Mucosa of descending colon (tissue), 3 donors: ENCODE data around the gene TARBP1. TPM values are rescaled to one million over a fixed set of nuclear protein-coding genes. Genes with fewer than 3 reads are reported as not detected.
"Not testable (repeated sequence)": the region's sequence is repeated elsewhere in the genome, so short reads cannot be mapped to it uniquely, and the experiment has no call there.

ENCODE experiments used
- ATAC-seq: fragments of 200-7000 bp; cut with Tn5 transposase; one replicate; pipeline ENCODE4 v1.9.1; 2020; ENCODE audit warnings: mild to moderate bottlenecking, moderate library complexity
- DNase-seq, 3 donors: peaks; one replicate each; pipeline ENCODE4 v3.0.0-alpha.2; 2020
- H3K36me3 ChIP-seq: fragments of 200-600 bp; one replicate; pipeline ENCODE4 v1.8.0; 2021; ENCODE audit warnings: low read depth, mild to moderate bottlenecking
- H3K4me1 ChIP-seq: fragments of 200-600 bp; one replicate; pipeline ENCODE4 v1.8.0; 2021; ENCODE audit warnings: low read depth, mild to moderate bottlenecking
- H3K4me3 ChIP-seq: fragments of 200-600 bp; one replicate; pipeline ENCODE4 v1.8.0; 2021; ENCODE audit warnings: mild to moderate bottlenecking
- H3K9me3 ChIP-seq: fragments of 200-600 bp; one replicate; pipeline ENCODE4 v1.8.0; 2021; ENCODE audit warnings: mild to moderate bottlenecking
- intact Hi-C, 2 donors: fragments of 100-400 bp; cut with DNase I in 1 of 2; cut with micrococcal nuclease in 1 of 2; formaldehyde crosslinking; loops; one replicate each; pipeline versions ENCODE4 v1.11.0 to v1.11.1; 2022; cut with DNase I, micrococcal nuclease
- total RNA-seq, 3 donors: library from RNA; stranded (reverse); fragmentation: NEBNext Ultra II Directional in 2 of 3; extraction: Animal tissue kit (Norgen Biotek cat#: 25700) in 2 of 3; gene quantifications; one replicate each; pipeline versions ENCODE4 v1.2.1 to v1.2.4, GENCODE V29; 2021 to 2023
- TF ChIP-seq, protein P1 (sequence below): fragments of 200-600 bp; IDR thresholded peaks from one replicate; pipeline ENCODE4 v1.8.0; 2022; ENCODE audit warnings: antibody characterized with exemption, mild to moderate bottlenecking
- donor health status: DM: no; HTN: no; CAD: no; lungs with moderate emphysema.
- donor health status: DM: no; HTN: no; CAD: no.
- donor health status: DM: no; HTN: yes; CAD: no.

Gene TARBP1
- total RNA-seq, 3 donors from 2014 or later: 16.2 to 29.5 (median 23.5) TPM

DNA sequence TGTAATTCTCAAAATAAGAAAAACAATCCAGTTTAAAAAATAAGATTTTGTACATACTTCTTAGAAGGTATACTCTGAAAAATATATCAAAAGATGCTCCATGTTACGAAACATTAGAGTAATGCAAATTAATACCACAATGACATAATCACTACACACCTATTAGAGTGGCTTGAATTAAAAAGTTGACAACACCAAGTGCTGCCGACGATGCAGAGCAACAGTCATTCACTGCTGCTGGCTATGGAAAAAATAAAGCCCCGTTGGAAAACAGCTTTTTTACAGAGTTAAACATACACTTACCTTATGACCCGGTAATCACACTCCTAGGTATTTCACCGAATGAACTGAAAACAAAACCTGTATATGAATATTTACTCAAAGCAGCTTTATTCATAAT is 90.9 kb downstream of the TARBP1 start:
- intact Hi-C loops: no loop called here
- TF ChIP-seq, protein P1, sequence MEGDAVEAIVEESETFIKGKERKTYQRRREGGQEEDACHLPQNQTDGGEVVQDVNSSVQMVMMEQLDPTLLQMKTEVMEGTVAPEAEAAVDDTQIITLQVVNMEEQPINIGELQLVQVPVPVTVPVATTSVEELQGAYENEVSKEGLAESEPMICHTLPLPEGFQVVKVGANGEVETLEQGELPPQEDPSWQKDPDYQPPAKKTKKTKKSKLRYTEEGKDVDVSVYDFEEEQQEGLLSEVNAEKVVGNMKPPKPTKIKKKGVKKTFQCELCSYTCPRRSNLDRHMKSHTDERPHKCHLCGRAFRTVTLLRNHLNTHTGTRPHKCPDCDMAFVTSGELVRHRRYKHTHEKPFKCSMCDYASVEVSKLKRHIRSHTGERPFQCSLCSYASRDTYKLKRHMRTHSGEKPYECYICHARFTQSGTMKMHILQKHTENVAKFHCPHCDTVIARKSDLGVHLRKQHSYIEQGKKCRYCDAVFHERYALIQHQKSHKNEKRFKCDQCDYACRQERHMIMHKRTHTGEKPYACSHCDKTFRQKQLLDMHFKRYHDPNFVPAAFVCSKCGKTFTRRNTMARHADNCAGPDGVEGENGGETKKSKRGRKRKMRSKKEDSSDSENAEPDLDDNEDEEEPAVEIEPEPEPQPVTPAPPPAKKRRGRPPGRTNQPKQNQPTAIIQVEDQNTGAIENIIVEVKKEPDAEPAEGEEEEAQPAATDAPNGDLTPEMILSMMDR: no peak
- no peak for DNase-seq
- no peak for ATAC-seq
- Histone ChIP-seq H3K4me1 (no peaks in the 10 kb centered on the region), H3K36me3 (no peaks in the 10 kb centered on the region), H3K9me3 (no peaks in the 10 kb centered on the region), H3K4me3 (no peak overlapping the region)

DNA sequence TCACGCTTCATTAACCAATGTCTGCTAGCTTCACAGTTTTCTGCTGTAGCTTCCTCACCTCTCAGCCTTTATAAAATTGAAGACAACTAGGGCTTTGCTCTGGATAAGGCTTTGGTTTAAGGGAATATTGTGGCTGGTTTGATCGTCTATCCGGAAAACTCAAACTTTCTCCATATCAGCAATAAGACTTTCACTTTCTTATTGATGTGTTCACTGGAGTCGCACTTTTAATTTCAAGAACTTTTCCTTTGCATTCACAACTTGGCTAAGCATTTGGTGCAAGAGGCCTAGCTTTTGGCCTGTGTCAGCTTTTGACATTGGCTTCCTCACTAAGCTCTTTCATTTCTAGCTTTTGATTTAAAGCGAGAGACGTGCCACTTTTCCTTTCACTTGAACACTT is 92.9 kb downstream of the TARBP1 start:
- DNase-seq (no peak), ATAC-seq (no peak)
- H3K4me3 ChIP-seq: no peak overlapping the region
- intact Hi-C loops: no loop called here
- TF ChIP-seq, protein P1: no peak
- H3K9me3 ChIP-seq: no peaks in the 10 kb centered on the region
- no peaks in the 10 kb centered on the region for H3K36me3 ChIP-seq
- H3K4me1 ChIP-seq: no peaks in the 10 kb centered on the region

DNA sequence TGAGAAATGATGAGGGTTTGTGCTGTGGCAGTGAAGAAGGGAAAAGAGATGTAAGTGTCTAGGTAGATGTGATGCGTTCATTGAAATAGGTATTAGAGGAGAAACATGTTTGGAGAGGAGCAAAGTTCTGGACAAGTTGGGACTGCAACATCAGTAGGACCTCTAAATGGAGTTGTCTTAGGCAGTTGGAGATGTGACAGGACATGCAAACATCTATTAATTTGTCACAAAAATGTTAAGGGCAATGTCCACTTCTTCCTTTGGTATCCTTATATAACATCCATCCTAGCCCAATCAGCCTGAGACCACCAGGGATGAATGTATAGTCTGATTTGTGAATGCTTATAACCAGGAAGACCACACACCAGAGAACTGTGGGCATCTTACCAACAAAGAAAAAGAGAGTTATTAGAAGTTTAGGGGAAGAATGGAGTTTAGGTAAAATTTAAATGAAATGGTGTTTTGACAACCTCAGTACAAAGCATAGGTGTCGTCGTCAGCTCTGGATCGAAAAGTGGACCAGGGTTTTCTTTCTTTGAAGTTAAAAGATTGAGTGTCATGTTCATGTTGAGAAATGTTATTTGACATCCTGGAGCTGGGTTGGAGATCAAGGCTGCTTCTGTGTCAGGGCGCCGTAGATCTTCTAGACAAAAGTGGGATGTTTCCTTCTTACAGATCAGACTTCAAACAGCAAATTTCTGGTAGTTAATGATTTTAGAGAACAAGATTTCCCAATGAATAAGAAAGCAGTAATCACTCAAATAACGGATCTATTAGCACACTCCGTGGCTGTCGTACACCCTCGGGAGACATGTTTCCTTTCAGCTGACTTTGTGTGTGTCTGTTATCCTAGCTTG is 97.1 kb downstream of the TARBP1 start:
- intact Hi-C loops: no loop called here
- no peak for DNase-seq
- Histone ChIP-seq H3K4me1 (no peaks in the 10 kb centered on the region), H3K9me3 (no peaks in the 10 kb centered on the region), H3K36me3 (no peaks in the 10 kb centered on the region), H3K4me3 (no peak overlapping the region)
- ATAC-seq: no peak
- TF ChIP-seq, protein P1: no peak

DNA sequence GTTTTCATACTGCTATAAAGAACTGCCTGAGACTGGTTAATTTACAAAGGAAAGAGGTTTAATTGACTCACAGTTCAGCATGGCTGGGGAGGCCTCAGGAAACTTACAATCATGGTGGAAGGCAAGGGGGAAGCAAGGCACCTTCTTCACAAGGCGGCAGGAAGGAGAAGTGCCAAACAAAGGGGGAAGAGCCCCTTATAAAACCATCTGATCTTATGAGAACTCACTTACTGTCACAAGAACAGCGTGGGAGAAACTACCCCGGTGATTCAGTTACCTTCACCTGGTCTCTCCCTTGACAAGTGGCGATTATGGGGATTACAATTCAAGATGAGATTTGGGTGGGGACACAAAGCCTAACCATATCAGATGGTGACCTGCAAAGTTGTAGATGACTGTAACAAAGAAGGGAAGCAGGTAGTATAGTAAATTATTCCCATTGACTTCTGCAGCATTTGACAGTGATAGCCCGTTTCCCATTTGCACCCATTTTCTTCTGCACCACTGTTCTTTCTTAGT is 99.3 kb downstream of the TARBP1 start:
- H3K9me3 ChIP-seq, DNase-seq, ATAC-seq, intact Hi-C loops, H3K4me3 ChIP-seq, H3K36me3 ChIP-seq, H3K4me1 ChIP-seq: not testable (repeated sequence)

DNA sequence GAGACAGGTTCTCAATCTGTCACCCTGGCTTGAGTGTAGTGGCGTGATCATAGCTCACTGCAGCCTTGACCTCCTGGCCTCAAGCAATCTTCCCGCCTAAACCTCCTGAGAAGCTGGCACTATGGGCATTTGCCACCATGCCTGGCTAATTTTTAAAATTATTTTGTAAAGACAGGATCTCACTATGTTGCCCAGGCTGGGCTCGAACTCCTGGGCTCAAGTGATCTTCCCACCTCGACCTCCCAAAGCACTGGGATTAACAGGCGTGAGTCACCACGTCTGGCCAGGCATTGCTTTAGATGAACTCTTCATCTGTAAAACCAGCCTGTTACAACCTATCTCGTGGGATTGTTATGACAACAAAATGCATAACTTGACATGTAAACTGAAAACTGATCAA is 103.3 kb downstream of the TARBP1 start:
- peaks cover 14% of the 10 kb centered on the region for H3K4me1 ChIP-seq
- H3K4me3 ChIP-seq: no peak overlapping the region
- no peaks in the 10 kb centered on the region for H3K36me3 ChIP-seq
- TF ChIP-seq, protein P1: no peak
- H3K9me3 ChIP-seq: no peaks in the 10 kb centered on the region
- DNase-seq (no peak), ATAC-seq (no peak)
- intact Hi-C loops: no loop called here

DNA sequence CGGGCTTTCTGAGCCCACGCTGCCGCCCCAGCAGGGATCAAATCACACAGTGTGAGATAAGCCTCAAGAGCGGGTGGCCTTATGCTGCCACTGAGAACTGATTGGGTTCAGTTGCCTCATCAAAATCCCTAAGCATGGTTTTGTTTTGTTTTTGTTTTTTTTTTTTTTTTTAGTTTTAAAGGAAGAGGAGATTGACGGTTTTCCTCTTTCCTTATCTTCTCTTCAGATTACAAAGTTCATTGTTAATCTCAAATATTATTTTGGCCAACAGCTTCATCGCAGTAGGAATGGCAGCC is 105.1 kb downstream of the TARBP1 start:
- H3K9me3 ChIP-seq: no peaks in the 10 kb centered on the region
- DNase-seq (no peak), ATAC-seq (peak; percentile 23)
- intact Hi-C loops: no loop called here
- TF ChIP-seq, protein P1: no peak
- peaks cover 14% of the 10 kb centered on the region for H3K4me1 ChIP-seq
- no peaks in the 10 kb centered on the region for H3K36me3 ChIP-seq
- peak overlapping the region; percentile 84 for H3K4me3 ChIP-seq
